Stimulated activated CD8-positive, alpha-beta memory T cell treated with anti-CD3 and anti-CD28 coated beads, Interleukin-12 subunit alpha, Interleukin-12 subunit beta, amount 100 ng/mL, for 1 hour (primary cell): ENCODE measurements around the gene SLC16A13.
"Not testable (repeated sequence)": the region's sequence is repeated elsewhere in the genome, so short reads cannot be mapped to it uniquely, and the experiment has no call there.

Source experiments
- DNase-seq: peaks from one replicate; pipeline ENCODE4 v3.0.0-alpha.2; 2020; ENCODE audit warnings: low read depth

Gene SLC16A13

DNA sequence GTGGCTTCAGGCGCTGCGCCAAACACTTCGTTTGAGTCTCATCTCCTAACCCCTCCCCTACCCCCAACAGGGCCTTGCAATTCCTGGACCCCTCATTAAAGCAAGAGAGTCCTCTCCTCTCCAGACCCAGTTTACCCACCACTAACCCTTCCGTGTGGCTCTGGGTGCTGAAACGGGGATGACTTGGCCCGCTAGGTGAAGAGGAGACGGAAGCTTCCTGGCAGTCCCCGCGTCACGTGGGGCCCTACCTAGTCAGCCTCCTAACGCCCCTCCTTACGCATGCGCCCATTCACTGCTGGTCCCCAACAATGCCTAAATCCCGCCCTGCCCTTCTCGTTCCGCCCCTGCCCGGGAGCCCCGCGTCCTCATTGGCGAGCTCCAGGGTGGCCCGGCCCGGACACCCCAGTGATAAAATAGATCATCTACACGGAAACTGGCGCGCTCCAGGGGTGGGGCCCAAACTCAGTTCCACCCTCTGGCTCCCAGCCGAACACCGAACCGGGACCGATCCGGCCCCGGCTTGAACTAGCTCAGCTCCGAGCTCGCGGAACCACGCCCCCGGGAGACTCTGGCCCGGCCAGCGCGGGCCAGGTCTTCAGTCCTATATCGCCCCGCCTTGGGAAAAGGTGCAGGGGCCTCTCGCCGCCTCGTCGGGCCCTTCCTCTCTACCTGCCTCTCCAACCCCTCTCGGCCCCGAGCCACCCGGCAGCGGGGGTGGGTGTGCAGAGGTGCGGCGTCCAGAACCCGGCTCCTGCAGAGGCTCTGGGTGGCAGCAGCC is at the start of gene SLC16A13:
Gene SLC16A13, plus strand, starts transcription at position 425 of the 778 bp plus-strand sequence. CDS start 368 bp downstream, outside the sequence.
- DNase-seq, result peak; percentile 97

DNA sequence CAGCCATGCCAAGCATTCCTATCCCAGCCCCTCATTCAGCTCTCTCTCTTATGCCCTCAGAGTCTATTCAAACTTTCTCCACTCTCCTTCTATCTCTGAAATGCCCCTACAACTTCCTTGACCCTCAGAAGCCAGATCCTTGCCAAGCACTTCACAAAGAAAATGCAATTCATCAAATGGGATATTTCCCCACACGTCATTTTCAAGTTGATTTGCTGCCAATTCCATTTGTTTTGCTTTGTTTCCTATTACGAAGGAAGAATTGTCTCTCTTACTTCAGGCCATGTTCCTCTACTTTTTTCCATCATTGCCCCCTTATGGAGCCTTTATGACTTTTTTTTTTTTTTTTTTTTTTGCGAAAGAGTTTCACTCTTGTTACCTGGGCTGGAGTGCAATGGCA is 49.1 kb upstream of the SLC16A13 start:
- no peak for DNase-seq

GRCh38 chr17:6989779-6990178 is 46.0 kb upstream of the SLC16A13 start:
- no peak for DNase-seq

DNA sequence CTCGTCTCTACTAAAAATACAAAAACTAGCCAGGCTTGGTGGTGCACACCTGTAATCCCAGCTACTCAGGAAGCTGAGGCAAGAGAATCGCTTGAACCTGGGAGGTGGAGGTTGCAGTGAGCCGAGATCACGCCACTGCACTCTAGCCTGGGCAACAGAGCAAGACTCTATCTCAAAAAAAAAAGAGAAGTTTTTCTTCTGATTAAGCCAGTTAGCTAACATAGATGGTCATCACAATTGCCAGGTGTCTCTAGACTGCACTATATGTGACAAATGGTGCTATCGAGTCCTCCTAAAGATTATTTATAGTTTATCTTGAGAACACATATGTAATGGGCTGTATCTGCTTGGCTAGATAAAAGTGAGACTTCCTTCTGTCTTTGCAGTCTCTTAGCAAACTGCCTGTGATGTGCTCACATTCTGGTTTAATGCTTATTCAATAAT is 42.2 kb upstream of the SLC16A13 start:
- not testable (repeated sequence) for DNase-seq

GRCh38 chr17:6994118-6994598 is 41.7 kb upstream of the SLC16A13 start:
- DNase-seq, result no peak

- DNase-seq, result no peak
Observed at GRCh38 chr17:6994666-6995256, 41.1 kb upstream of the SLC16A13 start.

GRCh38 chr17:6995500-6996255 is 40.1 kb upstream of the SLC16A13 start, which contains the start of gene ALOX12:
Gene ALOX12 (plus strand): TSS chr17:6996049. CDS start chr17:6996118, 69 bp downstream.
- no peak for DNase-seq

DNA sequence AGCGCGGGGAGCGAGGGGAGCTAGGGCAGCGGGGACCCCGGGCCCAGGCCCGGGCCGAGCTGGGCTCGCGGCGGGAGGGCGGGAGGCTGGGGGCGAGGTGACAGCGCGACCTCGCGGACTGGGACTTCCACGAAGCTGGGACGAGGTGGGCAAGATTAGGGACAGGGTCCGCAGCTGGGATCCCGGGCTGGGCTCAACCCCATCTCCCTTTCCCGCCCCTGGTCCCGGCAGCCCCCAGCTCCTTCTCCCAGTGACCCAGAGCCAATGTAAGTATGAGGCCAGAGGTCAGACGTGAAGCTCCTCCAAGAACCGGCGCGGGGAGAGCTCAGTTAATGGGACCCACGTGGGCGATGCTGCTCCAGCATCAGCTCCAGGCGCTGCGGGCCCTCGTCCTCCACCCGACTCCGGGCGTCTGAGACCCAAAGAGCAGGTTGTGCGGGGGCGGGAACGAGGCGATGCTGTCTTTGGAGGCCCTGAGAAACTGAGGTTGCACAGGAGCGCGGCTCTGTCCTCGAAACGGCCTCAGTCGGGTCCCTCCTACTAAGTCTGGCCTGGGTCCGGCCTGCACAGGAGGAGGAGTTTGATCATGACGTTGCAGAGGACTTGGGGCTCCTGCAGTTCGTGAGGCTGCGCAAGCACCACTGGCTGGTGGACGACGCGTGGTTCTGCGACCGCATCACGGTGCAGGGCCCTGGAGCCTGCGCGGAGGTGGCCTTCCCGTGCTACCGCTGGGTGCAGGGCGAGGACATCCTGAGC is 39.4 kb upstream of the SLC16A13 start:
- DNase-seq, result no peak

GRCh38 chr17:6997171-6997570 is 38.6 kb upstream of the SLC16A13 start:
- DNase-seq, result no peak

DNA sequence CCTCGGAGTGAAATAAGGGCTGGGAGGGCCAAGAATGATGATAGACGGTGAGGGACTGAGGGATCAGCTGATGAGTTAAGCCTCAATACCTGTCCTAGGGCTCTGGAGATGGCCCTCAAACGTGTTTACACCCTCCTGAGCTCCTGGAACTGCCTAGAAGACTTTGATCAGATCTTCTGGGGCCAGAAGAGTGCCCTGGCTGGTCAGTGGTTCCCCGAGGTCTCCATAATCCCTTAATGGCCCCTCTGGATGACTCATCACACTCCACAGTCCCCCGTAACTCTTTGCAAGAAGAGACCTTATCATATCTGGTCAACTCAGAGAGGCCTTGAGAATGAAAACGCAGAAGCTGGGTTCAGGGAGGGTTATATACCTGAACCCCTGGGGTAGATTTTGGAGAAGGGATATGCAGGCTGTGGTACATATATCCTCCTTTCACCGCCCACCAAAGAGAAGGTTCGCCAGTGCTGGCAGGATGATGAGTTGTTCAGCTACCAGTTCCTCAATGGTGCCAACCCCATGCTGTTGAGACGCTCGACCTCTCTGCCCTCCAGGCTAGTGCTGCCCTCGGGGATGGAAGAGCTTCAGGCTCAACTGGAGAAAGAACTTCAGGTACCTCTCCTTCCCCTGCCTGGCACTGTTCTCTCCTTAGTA is 36.8 kb upstream of the SLC16A13 start:
- DNase-seq, result no peak

DNA sequence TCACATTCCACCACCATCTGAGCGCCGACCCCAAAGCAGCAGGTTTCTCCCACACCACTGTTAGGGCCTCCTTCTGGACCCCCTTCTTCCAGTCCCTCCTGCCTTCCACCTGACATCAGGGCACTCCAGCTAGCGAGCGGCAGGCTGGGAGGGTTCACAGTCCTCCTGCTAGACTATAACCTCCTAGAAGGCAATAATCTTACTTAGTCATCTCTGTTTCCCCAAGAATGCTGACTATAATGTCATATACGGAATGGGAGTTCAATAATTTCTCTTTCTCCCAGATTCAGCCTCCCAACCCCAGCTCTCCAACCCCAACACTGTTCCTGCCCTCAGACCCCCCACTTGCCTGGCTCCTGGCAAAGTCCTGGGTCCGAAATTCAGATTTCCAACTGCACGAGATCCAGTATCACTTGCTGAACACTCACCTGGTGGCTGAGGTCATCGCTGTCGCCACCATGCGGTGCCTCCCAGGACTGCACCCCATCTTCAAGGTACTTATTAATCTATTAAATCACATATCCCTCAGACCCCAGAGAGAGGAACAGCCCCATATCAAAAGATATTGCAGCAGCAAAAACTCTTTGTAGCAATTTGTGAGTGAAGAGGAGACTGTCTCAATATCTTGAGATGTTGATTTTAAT is 34.4 kb upstream of the SLC16A13 start:
- DNase-seq, result no peak

- no peak for DNase-seq
Observed at GRCh38 chr17:7002288-7003047, 33.3 kb upstream of the SLC16A13 start.

GRCh38 chr17:7003745-7004144 is 32.1 kb upstream of the SLC16A13 start:
- no peak for DNase-seq

DNA sequence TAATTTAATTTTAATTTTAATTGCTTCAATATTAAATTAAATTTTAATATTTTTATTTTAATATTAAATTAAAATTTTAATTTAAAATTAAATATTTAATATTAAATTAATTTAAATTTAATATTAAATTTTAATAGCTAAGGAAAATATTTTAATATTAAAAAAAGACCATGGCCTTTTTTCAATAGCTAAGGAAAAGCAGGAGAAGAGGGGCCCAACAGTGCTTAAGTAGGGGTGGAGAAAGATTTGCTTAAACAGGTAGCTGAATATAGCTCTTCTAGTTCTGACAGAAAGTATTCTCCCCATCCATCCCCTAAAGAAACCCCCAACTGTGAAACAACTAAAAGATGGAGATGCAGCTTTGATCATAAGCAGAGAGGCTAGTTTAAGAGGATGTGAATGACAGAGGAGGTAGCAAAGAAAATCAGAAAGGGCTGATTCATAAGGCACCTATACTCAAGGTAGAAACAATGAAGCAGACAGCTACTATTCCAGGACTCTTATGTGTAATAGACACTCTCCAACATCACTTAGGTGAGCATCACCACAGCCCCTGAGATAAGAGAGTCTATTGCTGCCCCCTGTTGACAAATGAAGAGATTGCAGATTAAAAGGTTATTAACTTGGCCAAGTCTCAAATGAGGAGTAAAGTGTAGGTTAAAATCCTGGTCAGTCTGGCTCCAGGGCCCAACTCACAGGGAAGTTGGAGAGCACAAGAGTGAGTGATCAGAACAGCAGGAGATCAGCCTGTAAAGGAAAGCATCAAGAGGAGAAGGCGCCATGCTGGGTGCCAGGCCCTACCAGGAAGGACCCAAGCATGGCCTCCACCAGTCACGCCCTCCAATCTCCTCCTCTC is 31.2 kb upstream of the SLC16A13 start:
- DNase-seq, result no peak

DNA sequence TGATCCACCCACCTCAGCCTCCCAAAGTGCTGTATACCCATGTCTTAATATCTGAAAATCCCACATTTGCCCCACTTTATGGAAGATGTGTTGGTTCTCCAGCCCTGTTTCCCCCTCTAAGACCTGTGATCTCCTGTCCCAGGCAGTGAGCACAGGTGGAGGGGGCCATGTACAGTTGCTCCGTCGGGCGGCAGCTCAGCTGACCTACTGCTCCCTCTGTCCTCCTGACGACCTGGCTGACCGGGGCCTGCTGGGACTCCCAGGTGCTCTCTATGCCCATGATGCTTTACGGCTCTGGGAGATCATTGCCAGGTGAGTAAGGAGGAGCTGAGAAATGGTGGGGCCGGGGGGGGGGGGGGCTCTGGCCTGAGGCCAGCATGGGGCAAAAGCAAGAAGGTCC is 30.1 kb upstream of the SLC16A13 start:
- no peak for DNase-seq

DNA sequence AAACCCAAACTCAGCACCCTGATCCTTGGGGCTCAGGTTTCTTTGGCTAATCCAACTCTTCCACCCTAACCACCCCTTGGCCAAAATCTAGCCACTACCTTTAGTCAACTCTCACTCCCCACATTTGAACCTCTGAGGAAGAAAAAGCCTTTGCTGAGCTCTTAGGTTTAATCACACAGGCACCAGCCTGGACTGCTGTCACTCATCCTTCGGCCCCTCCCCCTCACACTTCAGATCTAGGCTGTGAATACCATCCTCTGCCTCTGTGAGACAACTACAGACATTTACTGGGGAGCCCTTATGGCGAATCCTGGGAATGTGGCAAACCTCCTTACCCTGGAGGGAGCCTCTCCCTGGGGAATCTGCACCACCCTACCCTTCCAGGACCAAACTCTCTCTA is 28.7 kb upstream of the SLC16A13 start:
- no peak for DNase-seq

DNA sequence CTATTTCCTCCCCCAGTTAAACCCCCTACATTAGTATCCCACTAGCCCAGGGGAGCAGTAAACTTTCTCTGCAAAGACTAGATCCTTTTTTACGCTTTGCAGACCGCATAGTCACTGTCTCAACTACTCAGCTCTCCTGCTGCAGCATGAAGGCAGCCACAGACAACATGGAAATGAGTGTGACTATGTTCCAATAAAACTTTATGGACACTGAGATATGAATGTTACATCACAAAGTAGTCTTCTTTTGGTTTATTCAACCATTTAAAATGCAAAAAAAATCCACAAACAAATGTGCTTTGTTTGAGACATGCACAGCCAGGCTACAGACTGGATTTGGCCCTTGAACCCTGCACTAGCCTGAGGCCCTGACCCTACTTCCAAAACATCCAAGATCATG is 25.3 kb upstream of the SLC16A13 start:
- no peak for DNase-seq

DNA sequence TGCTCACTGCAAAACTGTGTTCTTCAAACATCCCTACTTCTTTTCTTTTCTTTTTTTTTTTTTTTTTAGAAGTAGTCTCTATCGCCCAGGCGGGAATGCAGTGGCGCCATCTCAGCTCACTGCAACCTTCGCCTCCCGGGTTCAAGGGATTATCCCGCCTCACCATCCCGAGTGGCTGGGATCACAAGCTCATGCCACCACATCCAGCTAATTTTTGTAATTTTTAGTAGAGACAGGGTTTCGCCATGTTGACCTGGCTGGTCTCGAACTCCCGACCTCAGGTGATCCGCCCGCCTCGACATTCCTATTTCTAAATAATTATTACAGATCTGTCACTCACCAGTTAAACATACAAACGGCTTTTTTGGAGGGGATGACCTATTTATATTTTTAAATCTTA is 24.4 kb upstream of the SLC16A13 start:
- DNase-seq, result no peak

- no peak for DNase-seq
Observed at GRCh38 chr17:7011942-7012254, 23.9 kb upstream of the SLC16A13 start.
